Smooth muscle cell (in vitro differentiated cells): ENCODE measurements around the gene LRCH4. TPM values are rescaled to one million over a fixed set of nuclear protein-coding genes. Genes with fewer than 3 reads are reported as not detected.

Source experiments
- DNase-seq: peaks from one replicate; lab custom pipeline; 2025; ENCODE audit not compliant: unreplicated experiment; lab: John Stamatoyannopoulos, UW
- H2AFZ ChIP-seq: fragments of 200-600 bp; sonication (generic); 2 replicates; pipeline ENCODE4 v1.6.0; 2016; ENCODE audit warnings: antibody characterized with exemption, low read depth, mild to moderate bottlenecking
- H3F3A ChIP-seq: fragments of 200-600 bp; sonication (generic); 2 replicates; pipeline ENCODE4 v1.6.0; 2017; ENCODE audit warnings: antibody characterized with exemption, low read depth
- H3K27ac ChIP-seq: fragments of 200-600 bp; sonication (generic); 2 replicates; pipeline ENCODE4 v1.5.1; 2016; ENCODE audit warnings: low read depth, mild to moderate bottlenecking
- H3K27me3 ChIP-seq: fragments of 200-600 bp; sonication (generic); 2 replicates; pipeline ENCODE4 v1.6.1; 2016; ENCODE audit warnings: low read depth, mild to moderate bottlenecking
- H3K36me3 ChIP-seq: fragments of 200-600 bp; sonication (generic); 2 replicates; pipeline ENCODE4 v1.5.1; 2016; ENCODE audit warnings: low read depth
- H3K4me1 ChIP-seq: fragments of 200-600 bp; sonication (generic); 2 replicates; pipeline ENCODE4 v1.5.1; 2016; ENCODE audit warnings: low read depth
- H3K4me2 ChIP-seq: fragments of 200-600 bp; sonication (generic); 2 replicates; pipeline ENCODE4 v1.6.0; 2016; ENCODE audit warnings: mild to moderate bottlenecking
- H3K4me3 ChIP-seq: fragments of 200-600 bp; sonication (generic); 2 replicates; pipeline ENCODE4 v1.5.1; 2016; ENCODE audit warnings: mild to moderate bottlenecking
- H3K79me2 ChIP-seq: fragments of 200-600 bp; sonication (generic); 2 replicates; pipeline ENCODE4 v1.6.0; 2016; ENCODE audit warnings: low read depth, mild to moderate bottlenecking
- H3K9ac ChIP-seq: fragments of 200-600 bp; sonication (generic); 2 replicates; pipeline ENCODE4 v1.6.0; 2016; ENCODE audit warnings: low read depth
- H3K9me3 ChIP-seq: fragments of 200-600 bp; sonication (generic); replicated peaks from 2 replicates; pipeline ENCODE4 v1.5.1; 2016; ENCODE audit warnings: low read depth
- H4K20me1 ChIP-seq: fragments of 200-600 bp; sonication (generic); 2 replicates; pipeline ENCODE4 v1.6.0; 2016; ENCODE audit warnings: low read depth
- CTCF ChIP-seq: fragments of 200-600 bp; sonication (generic); IDR thresholded peaks from 2 replicates; pipeline ENCODE4 v1.5.1; 2017; ENCODE audit warnings: borderline replicate concordance, mild to moderate bottlenecking, antibody characterized with exemption; ENCODE audit not compliant: insufficient read depth, poor library complexity, severe bottlenecking
- WGBS: methylation state at CpG from one replicate; pipeline ENCODE4 v1.1.7; 2016; ENCODE audit warnings: low lambda C conversion rate; 5-methylcytosine and 5-hydroxymethylcytosine counted together
- polyA plus RNA-seq: library from polyadenylated mRNA; unstranded; fragments of >200 nt; fragmentation: Nextera tagmentation; extraction: Ambion mirVana; gene quantifications from 2 replicates; pipeline ENCODE4 v1.2.1, GENCODE V29; 2016
- total RNA-seq: library from RNA; depleted of rRNA; stranded (reverse); fragments of >200 nt; gene quantifications from 2 replicates; pipeline ENCODE4 v1.2.3, GENCODE V29; 2014

Gene LRCH4
- total and polyA plus RNA-seq, 2 experiments from 2014 or later = 48.2 to 58.5 TPM

GRCh38 chr7:100626055-100626454, 40.1 kb upstream of the LRCH4 start:
- no peaks in the 10 kb centered on the region for H3K36me3 ChIP-seq
- peaks cover 3% of the 10 kb centered on the region for H3K4me1 ChIP-seq
- DNase-seq = no peak
- no peaks in the 10 kb centered on the region for H3K27me3 ChIP-seq
- H3K27ac ChIP-seq = no peak overlapping the region
- H3K9ac ChIP-seq = no peak overlapping the region
- peak overlapping the region; percentile 94 for H3K4me2 ChIP-seq
- no peak for TF ChIP-seq CTCF
- H3K4me3 ChIP-seq = peak overlapping the region; percentile 46
- no peak overlapping the region for H2AFZ ChIP-seq
- no peaks in the 10 kb centered on the region for H3F3A ChIP-seq
- no peaks in the 10 kb centered on the region for H4K20me1 ChIP-seq
- no peaks in the 10 kb centered on the region for H3K79me2 ChIP-seq
- 28% methylated on average over 3 of the region's 3 CpGs for WGBS
- H3K9me3 ChIP-seq = no peaks in the 10 kb centered on the region

GRCh38 chr7:100623951-100624824, 38.3 kb upstream of the LRCH4 start:
- Histone ChIP-seq H3F3A (no peaks in the 10 kb centered on the region), H3K4me1 (peaks cover 3% of the 10 kb centered on the region), H3K9me3 (no peaks in the 10 kb centered on the region), H3K4me3 (no peak overlapping the region), H4K20me1 (no peaks in the 10 kb centered on the region), H3K9ac (no peak overlapping the region), H3K79me2 (no peaks in the 10 kb centered on the region), H3K36me3 (no peaks in the 10 kb centered on the region), H3K27me3 (no peaks in the 10 kb centered on the region), H2AFZ (no peak overlapping the region), H3K4me2 (no peak overlapping the region), H3K27ac (no peak overlapping the region)
- no peak for DNase-seq
- TF ChIP-seq CTCF = no peak
- WGBS = 92% methylated on average over 15 of the region's 15 CpGs

GRCh38 chr7:100621554-100621953, 35.6 kb upstream of the LRCH4 start:
- Histone ChIP-seq H3F3A (no peaks in the 10 kb centered on the region), H3K36me3 (no peaks in the 10 kb centered on the region), H3K4me1 (no peaks in the 10 kb centered on the region), H2AFZ (no peak overlapping the region), H3K27me3 (no peaks in the 10 kb centered on the region), H3K9me3 (no peaks in the 10 kb centered on the region), H4K20me1 (no peaks in the 10 kb centered on the region), H3K9ac (no peak overlapping the region), H3K4me2 (no peak overlapping the region), H3K4me3 (no peak overlapping the region), H3K27ac (no peak overlapping the region), H3K79me2 (no peaks in the 10 kb centered on the region)
- WGBS = 87% methylated on average over 8 of the region's 8 CpGs
- TF ChIP-seq CTCF = no peak
- no peak for DNase-seq

GRCh38 chr7:100620804-100621203, 34.9 kb upstream of the LRCH4 start:
- Histone ChIP-seq H3K36me3 (no peaks in the 10 kb centered on the region), H3K79me2 (no peaks in the 10 kb centered on the region), H2AFZ (no peak overlapping the region), H3K27ac (no peak overlapping the region), H3K9ac (no peak overlapping the region), H3K4me2 (no peak overlapping the region), H3F3A (no peaks in the 10 kb centered on the region), H4K20me1 (no peaks in the 10 kb centered on the region), H3K27me3 (no peaks in the 10 kb centered on the region), H3K9me3 (no peaks in the 10 kb centered on the region), H3K4me1 (no peaks in the 10 kb centered on the region), H3K4me3 (no peak overlapping the region)
- WGBS = 98% methylated on average over 23 of the region's 23 CpGs
- no peak for TF ChIP-seq CTCF
- DNase-seq = no peak
